Parathyroid adenoma (tissue), 2 donors: ENCODE results near the gene DCXR.

ENCODE experiments used
- H2AFZ ChIP-seq: fragments of 300-600 bp; sonication (generic); one replicate; pipeline ENCODE4 v1.7.0; 2017; ENCODE audit warnings: antibody characterized with exemption, mild to moderate bottlenecking
- H3K27ac ChIP-seq: fragments of 300-600 bp; sonication (generic); one replicate; pipeline ENCODE4 v1.7.0; 2017
- H3K27me3 ChIP-seq: fragments of 300-600 bp; sonication (generic); one replicate; pipeline ENCODE4 v1.7.0; 2017; ENCODE audit warnings: low read length; ENCODE audit not compliant: control insufficient read depth, insufficient read depth
- H3K36me3 ChIP-seq: fragments of 300-600 bp; sonication (generic); one replicate; pipeline ENCODE4 v1.7.0; 2017; ENCODE audit warnings: low read length; ENCODE audit not compliant: control insufficient read depth, insufficient read depth
- H3K4me1 ChIP-seq: fragments of 300-600 bp; sonication (generic); one replicate; pipeline ENCODE4 v1.7.0; 2017; ENCODE audit warnings: control low read depth
- H3K4me2 ChIP-seq: fragments of 300-600 bp; sonication (generic); one replicate; pipeline ENCODE4 v1.7.0; 2017; ENCODE audit warnings: low read length
- H3K4me3 ChIP-seq: fragments of 300-600 bp; sonication (generic); one replicate; pipeline ENCODE4 v1.7.0; 2017; ENCODE audit warnings: low read depth, low read length
- H3K79me2 ChIP-seq: fragments of 300-600 bp; sonication (generic); one replicate; pipeline ENCODE4 v1.7.0; 2017; ENCODE audit warnings: control low read depth
- H3K9ac ChIP-seq: fragments of 300-600 bp; sonication (generic); one replicate; pipeline ENCODE4 v1.7.0; 2017; ENCODE audit warnings: mild to moderate bottlenecking
- H3K9me3 ChIP-seq: fragments of 300-600 bp; sonication (generic); one replicate; pipeline ENCODE4 v1.7.0; 2017; ENCODE audit warnings: low read length; ENCODE audit not compliant: control insufficient read depth
- TF ChIP-seq, protein P1 (sequence below): fragments of 300-600 bp; sonication (generic); IDR thresholded peaks from one replicate; pipeline ENCODE4 v1.7.0; 2017; ENCODE audit warnings: antibody characterized with exemption, mild to moderate bottlenecking
- donor health status: primary hyperparathyroidism.

DCXR gene

DNA sequence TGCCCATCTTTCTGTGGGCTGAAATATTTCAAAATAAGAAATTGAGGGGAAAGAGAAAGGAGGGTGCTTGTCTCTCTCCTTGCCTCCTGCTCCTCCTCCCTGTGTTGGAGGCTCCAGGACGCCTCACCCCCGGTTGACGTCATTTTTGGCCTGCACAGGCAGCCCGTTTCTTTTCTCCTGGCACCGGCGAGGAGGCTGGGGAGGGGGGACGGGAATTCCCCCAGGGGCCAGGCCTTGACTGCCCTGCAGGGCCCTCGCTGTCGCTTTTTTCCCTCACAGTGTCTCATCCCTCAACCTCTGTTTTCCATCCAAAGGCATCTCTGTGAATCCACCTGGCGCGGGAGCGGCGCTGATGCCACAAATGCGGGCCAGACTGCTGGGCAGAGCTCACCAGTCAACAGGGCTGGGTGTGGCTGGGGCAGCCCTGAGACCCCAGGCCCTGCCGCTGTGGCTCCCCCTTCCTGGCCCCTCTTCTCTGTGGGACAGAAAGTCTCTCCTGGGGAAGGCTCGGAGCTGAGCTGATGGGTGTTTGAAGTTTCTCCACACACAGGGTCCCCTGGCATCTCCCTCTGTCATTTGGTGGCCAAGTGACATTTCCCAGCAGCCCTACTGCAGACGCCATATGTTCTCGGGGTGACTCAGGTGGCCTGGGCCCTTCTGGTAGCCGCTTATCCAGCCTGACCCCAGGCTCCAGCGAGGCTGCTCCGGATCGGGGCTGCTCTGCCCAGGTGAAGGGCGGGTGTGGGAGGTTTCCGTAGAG is 30.8 kb downstream of the DCXR start:
- H3K79me2 ChIP-seq, result no peaks in the 10 kb centered on the region
- H3K4me2 ChIP-seq, result no peak overlapping the region
- no peak overlapping the region for H3K27ac ChIP-seq
- no peaks in the 10 kb centered on the region for H3K27me3 ChIP-seq
- H3K36me3 ChIP-seq, result no peaks in the 10 kb centered on the region
- no peaks in the 10 kb centered on the region for H3K9me3 ChIP-seq
- TF ChIP-seq, protein P1, sequence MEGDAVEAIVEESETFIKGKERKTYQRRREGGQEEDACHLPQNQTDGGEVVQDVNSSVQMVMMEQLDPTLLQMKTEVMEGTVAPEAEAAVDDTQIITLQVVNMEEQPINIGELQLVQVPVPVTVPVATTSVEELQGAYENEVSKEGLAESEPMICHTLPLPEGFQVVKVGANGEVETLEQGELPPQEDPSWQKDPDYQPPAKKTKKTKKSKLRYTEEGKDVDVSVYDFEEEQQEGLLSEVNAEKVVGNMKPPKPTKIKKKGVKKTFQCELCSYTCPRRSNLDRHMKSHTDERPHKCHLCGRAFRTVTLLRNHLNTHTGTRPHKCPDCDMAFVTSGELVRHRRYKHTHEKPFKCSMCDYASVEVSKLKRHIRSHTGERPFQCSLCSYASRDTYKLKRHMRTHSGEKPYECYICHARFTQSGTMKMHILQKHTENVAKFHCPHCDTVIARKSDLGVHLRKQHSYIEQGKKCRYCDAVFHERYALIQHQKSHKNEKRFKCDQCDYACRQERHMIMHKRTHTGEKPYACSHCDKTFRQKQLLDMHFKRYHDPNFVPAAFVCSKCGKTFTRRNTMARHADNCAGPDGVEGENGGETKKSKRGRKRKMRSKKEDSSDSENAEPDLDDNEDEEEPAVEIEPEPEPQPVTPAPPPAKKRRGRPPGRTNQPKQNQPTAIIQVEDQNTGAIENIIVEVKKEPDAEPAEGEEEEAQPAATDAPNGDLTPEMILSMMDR, result no peak
- no peaks in the 10 kb centered on the region for H3K4me1 ChIP-seq
- no peak overlapping the region for H3K9ac ChIP-seq
- H2AFZ ChIP-seq, result no peak overlapping the region
- no peak overlapping the region for H3K4me3 ChIP-seq

DNA sequence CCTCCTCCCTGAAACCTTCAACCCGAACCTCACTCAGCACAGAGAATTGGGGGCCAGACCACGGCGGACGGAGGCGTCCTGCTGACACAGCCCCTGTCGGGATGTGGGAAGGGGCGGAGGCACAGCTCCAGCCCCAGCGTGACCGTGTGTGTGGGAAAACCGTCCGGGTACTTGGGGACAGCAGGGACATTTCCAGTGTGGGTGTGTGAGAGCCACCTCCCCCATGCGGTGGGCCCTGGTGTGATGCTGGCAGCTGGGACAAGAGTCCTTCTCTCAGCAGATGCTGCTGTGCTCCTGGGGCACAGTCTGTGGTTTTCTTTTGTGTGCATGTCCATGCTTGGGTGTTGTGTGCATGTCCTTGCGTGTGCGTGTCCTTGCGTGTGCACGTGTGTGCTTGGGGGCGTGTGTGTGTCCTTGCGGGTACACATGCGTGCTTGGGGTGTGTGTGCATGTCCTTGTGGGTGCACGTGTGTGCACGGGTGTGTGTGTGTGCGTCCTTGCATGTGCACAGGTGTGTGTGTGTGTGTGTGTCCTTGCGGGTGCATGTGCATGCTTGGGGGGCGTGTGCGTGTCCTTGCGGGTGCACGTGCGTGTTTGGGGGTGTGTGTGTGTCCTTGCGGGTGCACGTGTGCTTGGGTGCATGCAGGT is 31.7 kb downstream of the DCXR start:
- Histone ChIP-seq H3K4me3 (no peak overlapping the region), H3K36me3 (no peaks in the 10 kb centered on the region), H3K9ac (no peak overlapping the region), H3K27ac (no peak overlapping the region), H3K27me3 (no peaks in the 10 kb centered on the region), H3K9me3 (no peaks in the 10 kb centered on the region), H3K79me2 (no peaks in the 10 kb centered on the region), H3K4me2 (no peak overlapping the region), H2AFZ (no peak overlapping the region), H3K4me1 (no peaks in the 10 kb centered on the region)
- TF ChIP-seq, protein P1, result no peak

DNA sequence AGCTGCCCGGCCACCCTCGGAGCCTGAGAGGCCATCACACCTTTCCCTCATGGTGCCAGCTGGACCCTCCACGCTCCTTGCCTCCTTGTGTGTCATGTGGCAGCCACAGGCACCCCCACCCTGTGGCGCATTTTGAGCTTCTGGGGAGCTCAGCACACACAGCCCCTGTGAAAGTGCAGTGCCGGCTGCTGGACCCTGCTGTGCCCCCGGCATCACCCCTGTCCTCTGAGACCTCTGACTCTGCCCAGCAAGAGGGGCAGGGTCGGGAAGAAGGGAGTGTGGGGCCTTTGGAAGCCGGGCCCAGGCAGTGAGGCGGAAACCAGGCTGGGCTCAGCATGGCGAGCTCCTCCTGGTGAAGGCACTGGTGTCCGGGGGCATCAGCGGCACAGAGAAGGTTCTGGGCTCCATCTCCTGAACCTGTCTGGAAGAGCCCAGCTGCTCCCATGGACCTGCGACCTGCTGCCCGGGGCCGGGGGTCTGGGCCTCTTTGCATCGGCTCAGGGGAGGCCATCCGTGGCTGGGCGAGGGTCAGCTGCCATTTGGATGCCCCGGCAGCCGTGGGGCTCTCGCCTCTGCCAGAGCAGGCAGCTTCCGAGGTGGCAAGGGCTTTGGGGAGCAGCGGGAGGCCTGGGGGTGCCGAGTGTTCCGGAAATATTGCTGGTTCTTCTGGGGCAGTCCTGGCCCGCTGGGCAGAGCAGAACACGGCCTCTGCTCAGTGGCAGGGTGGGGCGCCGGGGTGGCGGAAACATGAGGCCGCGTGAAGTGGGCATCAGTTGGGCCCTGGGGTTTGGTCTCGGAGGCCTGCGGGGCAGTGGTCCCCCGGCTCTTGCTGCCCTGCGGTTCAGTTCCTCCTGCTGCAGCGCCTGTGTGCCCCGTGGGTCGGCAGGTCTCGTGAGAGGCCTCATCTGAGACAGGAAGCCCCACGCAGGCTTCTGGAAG is 32.7 kb downstream of the DCXR start:
- no peak overlapping the region for H3K9ac ChIP-seq
- H3K4me2 ChIP-seq, result no peak overlapping the region
- no peaks in the 10 kb centered on the region for H3K27me3 ChIP-seq
- no peaks in the 10 kb centered on the region for H3K9me3 ChIP-seq
- no peak overlapping the region for H2AFZ ChIP-seq
- H3K27ac ChIP-seq, result no peak overlapping the region
- no peaks in the 10 kb centered on the region for H3K36me3 ChIP-seq
- H3K4me3 ChIP-seq, result no peak overlapping the region
- TF ChIP-seq, protein P1, result no peak
- no peaks in the 10 kb centered on the region for H3K4me1 ChIP-seq
- no peaks in the 10 kb centered on the region for H3K79me2 ChIP-seq

DNA sequence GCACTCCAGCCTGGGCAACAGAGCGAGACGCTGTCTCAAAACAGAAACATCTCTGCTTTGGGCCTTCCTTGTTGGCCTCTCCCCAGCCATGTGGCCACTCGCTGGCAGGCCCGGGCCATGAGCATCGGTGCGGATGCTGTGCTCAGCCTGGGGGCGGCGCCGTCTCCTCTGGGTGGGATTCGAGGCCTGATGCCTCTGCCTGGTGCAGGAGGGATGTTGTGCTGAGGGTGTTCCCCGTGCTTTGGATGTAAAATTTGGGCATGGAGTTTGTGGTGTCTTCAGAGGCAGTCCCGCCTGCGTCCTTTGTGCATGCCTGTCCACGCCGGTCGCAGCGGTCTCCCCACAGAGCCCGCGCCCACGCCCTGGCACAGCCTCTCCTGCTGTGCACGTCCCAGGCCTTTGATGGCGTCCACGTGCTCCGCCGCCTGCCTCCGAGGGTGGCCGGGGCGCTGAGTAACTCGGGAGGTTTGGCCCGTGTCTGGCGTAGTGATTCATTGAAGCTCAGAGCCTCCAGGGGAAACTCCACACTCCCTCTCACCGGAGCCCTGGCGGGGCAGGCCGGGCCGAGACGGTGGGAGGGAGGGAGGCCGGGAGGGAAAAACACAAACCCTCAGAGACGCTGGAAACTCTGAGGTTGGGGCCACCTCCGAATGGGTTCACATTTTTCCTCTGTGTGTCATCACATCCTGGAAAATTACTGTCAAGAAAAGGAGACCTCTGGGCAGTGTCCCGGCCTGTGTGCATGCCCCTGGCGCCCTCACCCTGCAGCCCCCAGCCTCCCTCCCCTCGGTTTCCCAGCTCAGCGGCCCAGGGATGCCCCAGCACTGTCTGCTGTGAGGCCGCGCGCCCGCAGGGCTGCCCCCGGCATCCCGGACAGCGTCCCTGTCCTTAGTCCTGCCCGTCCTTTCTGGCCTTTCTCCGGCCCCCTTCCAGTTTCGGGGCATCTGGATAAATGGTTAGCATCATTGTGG is 33.8 kb downstream of the DCXR start:
- TF ChIP-seq, protein P1, result no peak
- H3K4me1 ChIP-seq, result no peaks in the 10 kb centered on the region
- no peak overlapping the region for H3K4me2 ChIP-seq
- no peak overlapping the region for H3K27ac ChIP-seq
- H3K9ac ChIP-seq, result no peak overlapping the region
- peaks cover 3% of the 10 kb centered on the region for H3K79me2 ChIP-seq
- H3K9me3 ChIP-seq, result no peaks in the 10 kb centered on the region
- H2AFZ ChIP-seq, result no peak overlapping the region
- H3K36me3 ChIP-seq, result no peaks in the 10 kb centered on the region
- H3K27me3 ChIP-seq, result no peaks in the 10 kb centered on the region
- no peak overlapping the region for H3K4me3 ChIP-seq
